K562 (cell line): ENCODE results near the gene DCTN1. TPM values are rescaled to one million over a fixed set of nuclear protein-coding genes. Genes with fewer than 3 reads are reported as not detected.
A peak's percentile ranks its signal among the peaks of the same experiment; 100 is the strongest.

ENCODE experiments used
- AFF1 ChIP-seq, 2 experiments: fragments of 450-650 bp; IDR thresholded peaks; 2 replicates each; pipeline ENCODE4 v1.6.1; 2018; ENCODE audit warnings: mild to moderate bottlenecking in 2 of 2, low read depth in 1 of 2; ENCODE audit not compliant: partially characterized antibody in 2 of 2
- ATF4 ChIP-seq: fragments of 450-650 bp; formaldehyde crosslinking; IDR thresholded peaks from 2 replicates; pipeline ENCODE4 v1.4.0; 2022; ENCODE audit warnings: mild to moderate bottlenecking, moderate library complexity
- IRF2 ChIP-seq: sonication (generic); formaldehyde crosslinking; IDR thresholded peaks from 2 replicates; pipeline ENCODE4 v1.8.1; 2022; ENCODE audit warnings: mild to moderate bottlenecking, missing genetic modification reagents
- MGA ChIP-seq: fragments of 450-650 bp; IDR thresholded peaks from 2 replicates; pipeline ENCODE4 v1.6.1; 2016; ENCODE audit warnings: mild to moderate bottlenecking, moderate library complexity
- SIN3B ChIP-seq: fragments of 450-650 bp; IDR thresholded peaks from 2 replicates; pipeline ENCODE4 v1.6.1; 2017; ENCODE audit warnings: low read depth, mild to moderate bottlenecking, moderate library complexity
- SMAD3 ChIP-seq: fragments of 450-650 bp; formaldehyde crosslinking; conservative IDR thresholded peaks from 2 replicates; pipeline ENCODE4 v1.4.0; 2020; ENCODE audit warnings: mild to moderate bottlenecking
- SMC3 ChIP-seq: conservative IDR thresholded peaks from 2 replicates; pipeline ENCODE4 v1.6.1; 2011; ENCODE audit warnings: low read depth, low read length, improper control_type of control experiment; ENCODE audit not compliant: insufficient read depth
- YY1 ChIP-seq, 3 experiments: IDR thresholded peaks; 2 replicates each; pipeline ENCODE4 v1.6.1; 2011; ENCODE audit warnings: low read length in 2 of 3, mild to moderate bottlenecking in 2 of 3, moderate library complexity in 2 of 3, borderline replicate concordance in 1 of 3, control low read depth in 1 of 3, low read depth in 1 of 3; ENCODE audit not compliant: insufficient read depth in 3 of 3, insufficient replicate concordance in 2 of 3, control insufficient read depth in 1 of 3, insufficient read length in 1 of 3; ENCODE audit errors: extremely low read depth in 1 of 3
- polyA plus RNA-seq, 8 experiments: library from polyadenylated mRNA; depleted of rRNA in 4 of 8; stranded (reverse) in 5 of 8; unstranded in 3 of 8; fragments of >200 nt; fragmentation: Nextera tagmentation in 2 of 8; fragmentation: Illumina TruSeq in 1 of 8; extraction: Ambion mirVana in 2 of 8; extraction: Trizol in 1 of 8; gene quantifications; 2 replicates each; pipeline versions ENCODE4 v1.2.1 to v1.2.3, GENCODE V29; 2011 to 2014; ENCODE audit warnings: inconsistent platforms in 1 of 8, missing spikeins in 1 of 8
- total RNA-seq, 7 experiments: library from RNA; depleted of rRNA in 6 of 7; stranded (reverse); fragments of >200 nt in 6 of 7; fragmentation: Illumina TruSeq in 2 of 7; extraction: Trizol in 2 of 7; gene quantifications; 2 replicates each; pipeline versions ENCODE4 v1.2.1 to v1.2.3, GENCODE V29; 2011 to 2021; ENCODE audit warnings: low replicate concordance in 1 of 7

The DCTN1 gene
- total and polyA plus RNA-seq, 9 of the 15 experiments (the other 6 are each of a cell fraction or from before 2014, with no cell fraction given) = 23.9 to 71.7 (median 45.0) TPM

DNA sequence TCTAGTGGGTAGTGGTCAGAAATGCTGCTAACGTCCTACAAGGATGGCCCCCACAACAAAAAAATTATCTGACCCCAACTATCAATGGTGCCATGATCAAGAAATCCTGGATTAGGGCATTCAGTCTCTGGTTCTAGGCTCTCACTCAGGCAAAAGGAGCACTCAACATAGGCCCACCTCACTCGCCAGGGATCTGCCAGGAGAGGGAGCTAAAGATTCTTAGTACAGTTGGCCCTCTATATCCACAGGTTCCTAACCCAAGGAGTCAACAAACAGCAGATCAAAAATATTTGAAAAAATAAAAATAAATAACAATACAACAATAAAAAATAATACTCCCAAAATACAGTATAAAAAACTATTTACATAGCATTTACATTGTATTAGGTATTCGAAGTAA lies 46.9 kb downstream of the DCTN1 start (continued):
- TF ChIP-seq SMAD3 (no peak), MGA (no peak), YY1 (IDR thresholded peaks at IDR 0.05; ENCODE audit: borderline replicate concordance in 1 of 3, control insufficient read depth in 1 of 3, extremely low read depth in 1 of 3, insufficient read depth in 3 of 3, insufficient read length in 1 of 3, insufficient replicate concordance in 2 of 3, low read depth in 1 of 3, low read length in 2 of 3) (no peak), SIN3B (no peak), IRF2 (CRISPR knock-in tag) (no peak), ATF4 (CRISPR knock-in tag) (no peak), SMC3 (peak; percentile 29; the same call in 1 of the 2 replicates), AFF1 (IDR thresholded peaks at IDR 0.05; ENCODE audit: low read depth in 1 of 2, partially characterized antibody in 2 of 2) (no peak)
